Measurements from ENCODE around the gene CIITA. TPM values are rescaled to one million over a fixed set of nuclear protein-coding genes. Genes with fewer than 3 reads are reported as not detected.
"Not testable (repeated sequence)": the region's sequence is repeated elsewhere in the genome, so short reads cannot be mapped to it uniquely, and the experiment has no call there.

CIITA gene
- polyA plus RNA-seq, 2 donors, result 2.8 to 5.5 TPM

DNA sequence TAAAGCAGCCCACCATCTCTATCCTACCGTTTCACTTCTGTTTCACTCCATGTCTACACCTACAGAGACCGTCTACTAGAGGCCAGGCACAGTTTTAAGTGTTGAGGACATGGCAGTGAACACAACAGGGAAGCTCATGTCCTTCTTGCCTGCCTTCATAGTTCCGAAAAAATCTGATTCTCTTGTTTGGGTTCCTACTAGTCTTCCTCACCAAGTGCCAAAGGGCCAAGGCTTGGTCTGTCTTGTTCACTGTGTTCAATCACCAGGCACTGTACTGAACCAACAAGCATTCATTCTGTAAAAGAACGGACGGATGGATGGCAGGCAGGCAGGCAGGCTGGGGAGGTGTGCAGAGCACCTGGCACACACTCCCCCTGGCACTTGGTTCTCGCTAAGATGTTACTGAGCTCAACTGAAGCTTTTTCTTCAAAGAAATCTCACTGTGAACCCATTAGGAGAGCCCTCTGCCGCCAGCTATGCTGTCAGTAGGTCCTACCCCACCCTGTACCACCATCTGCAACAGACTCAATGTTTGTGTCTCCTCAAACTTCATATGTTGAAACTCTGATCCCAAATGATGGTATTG lies 62.7 kb downstream of the CIITA start:
- Histone ChIP-seq H3K27me3 (ENCODE audit: control insufficient read depth in 1 of 2, insufficient read depth in 2 of 2, low read length in 2 of 2) (no peaks in the 10 kb centered on the region), H3K4me3 (ENCODE audit: low read depth in 1 of 2, low read length in 2 of 2) (no peak overlapping the region), H3K4me1 (ENCODE audit: control insufficient read depth in 2 of 2, insufficient read depth in 2 of 2, low read length in 1 of 2) (peaks cover 12 to 40% of the 10 kb centered on the region in 2 donors), H3K36me3 (ENCODE audit: control insufficient read depth in 2 of 2, insufficient read depth in 2 of 2, low read length in 1 of 2) (peaks cover 0 to 3% of the 10 kb centered on the region in 2 donors), H3K9me3 (ENCODE audit: control insufficient read depth in 2 of 2, insufficient read depth in 1 of 2, low read depth in 1 of 2, low read length in 1 of 2) (no peaks in the 10 kb centered on the region), H3K27ac (ENCODE audit: low read depth in 2 of 2, low read length in 1 of 2) (peak overlapping the region in 1 of 2 donors; percentile 30)
- 67 to 79% methylated on average over 7 of the region's 7 CpGs for WGBS, 2 donors

DNA sequence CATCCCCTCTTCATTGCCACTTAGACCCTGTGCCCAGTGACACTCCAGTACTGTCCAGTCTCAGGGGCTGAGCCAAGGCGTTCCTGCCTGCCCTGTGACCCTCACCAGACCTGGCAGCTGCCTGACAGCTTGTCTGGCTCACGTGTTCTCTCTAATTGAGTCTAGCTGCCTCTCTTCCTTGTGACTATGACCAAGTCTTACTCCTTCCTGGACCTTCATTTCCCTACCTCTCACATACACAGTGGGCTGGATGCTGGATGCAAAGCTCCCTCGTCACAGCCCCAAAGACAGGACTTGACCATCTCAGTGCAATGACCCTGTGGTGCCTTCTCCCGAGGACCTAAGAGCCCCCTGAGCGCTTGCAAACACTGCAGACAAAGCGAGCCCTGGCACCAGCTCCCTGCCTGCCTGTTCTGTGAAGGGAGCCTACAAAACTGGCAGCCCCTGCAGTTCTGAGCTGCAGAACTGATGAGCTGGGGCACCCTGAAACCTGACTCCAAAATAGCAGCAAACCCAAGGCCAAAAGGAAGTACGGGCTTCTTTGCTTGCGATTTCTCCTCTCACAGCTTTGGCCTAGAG lies 63.6 kb downstream of the CIITA start:
- peaks cover 12 to 42% of the 10 kb centered on the region in 2 donors for H3K4me1 ChIP-seq (ENCODE audit: control insufficient read depth in 2 of 2, insufficient read depth in 2 of 2, low read length in 1 of 2)
- peak overlapping the region in 1 of 2 donors; percentile 47 for H3K27ac ChIP-seq (ENCODE audit: low read depth in 2 of 2, low read length in 1 of 2)
- H3K9me3 ChIP-seq (ENCODE audit: control insufficient read depth in 2 of 2, insufficient read depth in 1 of 2, low read depth in 1 of 2, low read length in 1 of 2), result no peaks in the 10 kb centered on the region
- peak overlapping the region; percentile 63 to 77 for H3K4me3 ChIP-seq (ENCODE audit: low read depth in 1 of 2, low read length in 2 of 2)
- no peaks in the 10 kb centered on the region for H3K27me3 ChIP-seq (ENCODE audit: control insufficient read depth in 1 of 2, insufficient read depth in 2 of 2, low read length in 2 of 2)
- 19% methylated on average over 8 of the region's 8 CpGs for WGBS, 2 donors
- peaks cover 0 to 3% of the 10 kb centered on the region in 2 donors for H3K36me3 ChIP-seq (ENCODE audit: control insufficient read depth in 2 of 2, insufficient read depth in 2 of 2, low read length in 1 of 2)

DNA sequence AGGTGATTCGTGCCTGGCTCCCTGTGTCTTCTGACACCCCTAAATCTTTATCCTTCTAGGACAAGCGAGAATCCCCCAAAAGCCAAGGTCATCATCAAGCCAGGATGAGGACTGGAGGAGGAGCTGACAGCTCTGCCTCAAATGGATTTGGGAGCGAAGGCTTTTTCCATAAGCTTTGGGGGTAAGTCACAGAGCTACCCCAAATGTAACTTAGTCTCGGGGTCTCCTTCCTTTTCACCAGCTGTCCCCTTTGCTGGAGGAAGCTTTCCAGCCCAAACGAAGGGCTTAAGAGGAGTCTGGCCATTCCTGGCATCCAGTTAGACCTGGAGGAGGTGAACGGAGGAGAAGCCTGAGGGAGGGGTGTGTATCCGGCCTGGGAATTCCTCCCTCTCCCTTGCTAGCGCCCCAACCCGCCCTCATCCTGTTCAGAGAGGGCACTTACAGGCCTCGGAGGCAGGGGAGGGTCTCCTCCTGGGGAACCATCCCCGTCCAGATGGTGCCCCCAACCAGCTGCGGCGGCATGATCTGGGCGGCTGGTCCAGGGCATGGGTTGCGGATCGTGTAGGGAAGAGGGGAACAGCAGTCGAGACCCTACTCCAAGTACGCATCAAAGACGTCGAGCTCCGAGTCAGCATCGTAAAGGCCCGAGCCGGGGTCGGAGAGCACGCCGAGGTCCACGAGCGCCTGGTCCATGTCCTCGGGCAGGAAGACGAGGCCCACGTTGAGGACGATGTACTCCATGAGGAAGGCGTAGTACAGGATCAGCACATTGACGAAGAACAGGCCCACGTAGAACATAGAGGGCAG lies 64.3 kb downstream of the CIITA start:
- Histone ChIP-seq H3K27ac (ENCODE audit: low read depth in 2 of 2, low read length in 1 of 2) (peak overlapping the region in 1 of 2 donors; percentile 47), H3K36me3 (ENCODE audit: control insufficient read depth in 2 of 2, insufficient read depth in 2 of 2, low read length in 1 of 2) (peaks cover 0 to 3% of the 10 kb centered on the region in 2 donors), H3K9me3 (ENCODE audit: control insufficient read depth in 2 of 2, insufficient read depth in 1 of 2, low read depth in 1 of 2, low read length in 1 of 2) (no peaks in the 10 kb centered on the region), H3K4me3 (ENCODE audit: low read depth in 1 of 2, low read length in 2 of 2) (peak overlapping the region; percentile 63 to 77), H3K4me1 (ENCODE audit: control insufficient read depth in 2 of 2, insufficient read depth in 2 of 2, low read length in 1 of 2) (peaks cover 12 to 45% of the 10 kb centered on the region in 2 donors), H3K27me3 (ENCODE audit: control insufficient read depth in 1 of 2, insufficient read depth in 2 of 2, low read length in 2 of 2) (no peaks in the 10 kb centered on the region)
- WGBS, 2 donors, result 3% methylated on average over 32 to 35 of the region's 36 CpGs

DNA sequence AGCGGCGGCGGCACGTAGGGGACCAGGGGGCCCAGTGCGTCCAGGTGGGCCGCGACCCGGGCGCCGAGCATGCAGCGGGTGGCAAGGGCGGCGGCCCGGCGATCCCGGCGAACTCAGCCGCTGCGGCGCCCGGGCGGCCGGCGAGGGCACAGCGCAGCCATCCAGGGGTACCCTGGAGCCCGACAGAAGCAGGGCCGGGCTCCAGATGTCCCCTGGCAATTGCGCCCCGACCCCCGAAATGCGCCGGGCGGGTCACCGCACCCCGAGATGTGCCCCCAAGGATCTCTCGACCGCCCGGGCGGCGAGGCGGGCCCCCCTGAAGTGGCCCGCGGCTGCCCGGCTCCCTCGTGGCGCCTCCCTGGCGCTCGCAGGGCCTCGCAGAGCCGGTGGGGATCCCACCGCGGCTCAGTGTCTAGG lies 64.9 kb downstream of the CIITA start:
- not testable (repeated sequence) for H3K9me3 ChIP-seq (ENCODE audit: control insufficient read depth in 2 of 2, insufficient read depth in 1 of 2, low read depth in 1 of 2, low read length in 1 of 2); H3K36me3 ChIP-seq (ENCODE audit: control insufficient read depth in 2 of 2, insufficient read depth in 2 of 2, low read length in 1 of 2); H3K27me3 ChIP-seq (ENCODE audit: control insufficient read depth in 1 of 2, insufficient read depth in 2 of 2, low read length in 2 of 2)
- 0 to 1% methylated on average over 30 to 52 of the region's 52 CpGs for WGBS, 2 donors
- peak overlapping the region; percentile 57 to 72 for H3K27ac ChIP-seq (ENCODE audit: low read depth in 2 of 2, low read length in 1 of 2)
- H3K4me1 ChIP-seq (ENCODE audit: control insufficient read depth in 2 of 2, insufficient read depth in 2 of 2, low read length in 1 of 2), result peaks cover 12 to 45% of the 10 kb centered on the region in 2 donors
- H3K4me3 ChIP-seq (ENCODE audit: low read depth in 1 of 2, low read length in 2 of 2), result peak overlapping the region; percentile 63 to 77

DNA sequence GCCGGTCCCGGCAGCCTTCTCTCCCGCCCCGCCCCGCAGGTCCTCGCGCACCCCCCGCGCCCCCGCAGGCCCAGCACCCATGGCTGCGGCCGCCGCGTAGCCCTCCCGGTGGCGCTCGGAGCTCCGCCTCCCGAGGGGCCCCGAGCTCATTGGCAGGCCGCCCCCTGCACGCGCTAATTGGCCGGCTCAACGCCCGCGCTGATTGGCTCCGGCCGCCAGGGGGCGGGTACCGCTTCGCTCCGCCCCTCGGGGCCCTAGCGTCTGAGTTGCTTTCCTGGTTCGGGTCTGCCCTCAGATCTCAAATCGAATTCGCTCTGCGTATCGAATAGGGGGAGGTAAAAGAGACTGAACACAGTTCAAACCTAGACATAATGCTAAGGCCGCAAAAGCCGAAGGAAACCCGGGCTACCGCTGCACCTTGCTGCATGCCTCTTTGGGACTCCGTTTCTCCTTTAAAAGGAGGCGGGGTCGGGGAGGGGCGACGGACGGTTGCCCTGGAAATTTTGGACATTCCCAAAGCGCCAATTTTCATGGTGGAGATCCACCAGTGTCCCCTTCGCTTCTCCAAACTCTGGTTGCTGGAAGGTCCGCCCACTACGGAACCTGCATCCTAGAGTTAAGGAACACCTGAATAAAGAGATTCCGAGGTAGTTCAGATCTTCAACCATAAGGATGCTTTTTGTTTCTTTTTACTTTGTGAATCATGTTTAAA lies 65.5 kb downstream of the CIITA start, which contains the start of gene DEXI:
Gene DEXI, minus strand, starts transcription at position 117 of the 712 bp plus-strand sequence. CDS start 463 bp downstream, outside the sequence.
- peak within 1 kb of the TSS; percentile 63 to 77 for H3K4me3 ChIP-seq (ENCODE audit: low read depth in 1 of 2, low read length in 2 of 2)
- H3K27ac ChIP-seq (ENCODE audit: low read depth in 2 of 2, low read length in 1 of 2), result peak within 1 kb of the TSS; percentile 72
- WGBS, 2 donors, result 4 to 6% methylated on average over 47 to 55 of the region's 55 CpGs
- H3K9me3 ChIP-seq (ENCODE audit: control insufficient read depth in 2 of 2, insufficient read depth in 1 of 2, low read depth in 1 of 2, low read length in 1 of 2), result no peaks in the 10 kb centered on the region
- peaks cover 15 to 42% of the 10 kb centered on the region in 2 donors for H3K4me1 ChIP-seq (ENCODE audit: control insufficient read depth in 2 of 2, insufficient read depth in 2 of 2, low read length in 1 of 2)
- H3K27me3 ChIP-seq (ENCODE audit: control insufficient read depth in 1 of 2, insufficient read depth in 2 of 2, low read length in 2 of 2), result no peaks in the 10 kb centered on the region
- peaks cover 0 to 3% of the 10 kb centered on the region in 2 donors for H3K36me3 ChIP-seq (ENCODE audit: control insufficient read depth in 2 of 2, insufficient read depth in 2 of 2, low read length in 1 of 2)

DNA sequence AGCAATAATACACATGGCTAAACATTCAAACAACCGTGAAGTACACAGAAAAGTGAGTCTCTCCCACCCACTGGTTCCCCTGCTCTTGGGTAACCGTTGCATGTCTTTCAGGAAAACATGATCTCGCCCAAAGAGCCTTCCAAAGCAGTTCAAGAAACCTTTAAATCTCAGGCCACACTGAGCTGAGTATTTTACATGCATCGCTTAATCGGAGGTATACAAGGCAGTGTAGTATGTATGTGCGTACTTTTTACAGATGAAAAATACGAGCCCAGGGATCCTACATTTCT lies 66.0 kb downstream of the CIITA start:
- Histone ChIP-seq H3K27me3 (ENCODE audit: control insufficient read depth in 1 of 2, insufficient read depth in 2 of 2, low read length in 2 of 2) (no peaks in the 10 kb centered on the region), H3K36me3 (ENCODE audit: control insufficient read depth in 2 of 2, insufficient read depth in 2 of 2, low read length in 1 of 2) (peaks cover 0 to 3% of the 10 kb centered on the region in 2 donors), H3K4me1 (ENCODE audit: control insufficient read depth in 2 of 2, insufficient read depth in 2 of 2, low read length in 1 of 2) (peaks cover 12 to 42% of the 10 kb centered on the region in 2 donors), H3K4me3 (ENCODE audit: low read depth in 1 of 2, low read length in 2 of 2) (no peak overlapping the region), H3K27ac (ENCODE audit: low read depth in 2 of 2, low read length in 1 of 2) (no peak overlapping the region), H3K9me3 (ENCODE audit: control insufficient read depth in 2 of 2, insufficient read depth in 1 of 2, low read depth in 1 of 2, low read length in 1 of 2) (no peaks in the 10 kb centered on the region)
- 82 to 87% methylated on average over 7 of the region's 7 CpGs for WGBS, 2 donors

DNA sequence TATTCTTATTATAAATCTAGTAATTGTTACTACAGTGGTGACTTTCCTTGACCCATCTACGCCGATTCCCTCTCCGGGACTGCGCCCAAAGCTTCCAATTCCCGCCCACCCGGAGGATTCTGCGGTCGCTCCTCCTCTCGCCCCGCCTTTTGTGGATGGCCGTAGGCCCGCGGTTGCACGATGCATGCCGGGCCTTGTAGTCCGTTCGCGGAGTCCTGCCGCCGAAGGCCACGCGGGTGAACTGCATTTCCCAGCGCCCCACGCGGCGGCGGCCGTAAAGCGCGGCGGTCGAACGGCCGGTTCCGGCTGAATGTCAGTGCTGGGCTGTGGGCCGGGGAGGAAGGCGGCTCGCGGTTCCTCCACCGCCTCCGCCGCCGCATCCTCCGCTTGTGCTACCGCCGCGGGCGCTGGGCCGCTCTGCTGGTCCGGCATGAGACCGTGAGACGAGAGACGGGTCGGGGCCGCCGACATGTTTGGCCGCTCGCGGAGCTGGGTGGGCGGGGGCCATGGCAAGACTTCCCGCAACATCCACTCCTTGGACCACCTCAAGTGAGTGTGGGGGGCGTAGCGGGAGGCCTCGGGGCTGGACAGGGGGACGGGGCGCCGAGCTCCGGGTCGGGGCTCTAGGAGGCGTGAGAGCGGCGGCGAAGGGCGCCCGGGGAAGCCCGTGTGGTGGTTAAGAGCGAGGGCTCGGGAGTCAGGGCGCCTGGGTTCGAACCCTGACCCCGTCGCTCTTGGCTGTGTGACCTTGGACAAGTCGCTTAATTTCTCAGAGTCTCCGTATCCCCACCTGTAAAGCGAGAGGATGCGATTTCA lies 67.5 kb downstream of the CIITA start, which contains the start of gene CLEC16A:
Gene CLEC16A, plus strand, starts transcription at position 316 of the 816 bp plus-strand sequence. Its CDS starts 154 bp downstream, at position 470.
- no peaks in the 10 kb centered on the region for H3K27me3 ChIP-seq (ENCODE audit: control insufficient read depth in 1 of 2, insufficient read depth in 2 of 2, low read length in 2 of 2)
- H3K36me3 ChIP-seq (ENCODE audit: control insufficient read depth in 2 of 2, insufficient read depth in 2 of 2, low read length in 1 of 2), result peaks cover 0 to 3% of the 10 kb centered on the region in 2 donors
- WGBS, 2 donors, result 1% methylated on average over 86 of the region's 86 CpGs
- peak within 1 kb of the TSS; percentile 82 to 95 for H3K4me3 ChIP-seq (ENCODE audit: low read depth in 1 of 2, low read length in 2 of 2)
- H3K9me3 ChIP-seq (ENCODE audit: control insufficient read depth in 2 of 2, insufficient read depth in 1 of 2, low read depth in 1 of 2, low read length in 1 of 2), result no peaks in the 10 kb centered on the region
- H3K27ac ChIP-seq (ENCODE audit: low read depth in 2 of 2, low read length in 1 of 2), result peak within 1 kb of the TSS; percentile 67 to 81
- peaks cover 12 to 36% of the 10 kb centered on the region in 2 donors for H3K4me1 ChIP-seq (ENCODE audit: control insufficient read depth in 2 of 2, insufficient read depth in 2 of 2, low read length in 1 of 2)

DNA sequence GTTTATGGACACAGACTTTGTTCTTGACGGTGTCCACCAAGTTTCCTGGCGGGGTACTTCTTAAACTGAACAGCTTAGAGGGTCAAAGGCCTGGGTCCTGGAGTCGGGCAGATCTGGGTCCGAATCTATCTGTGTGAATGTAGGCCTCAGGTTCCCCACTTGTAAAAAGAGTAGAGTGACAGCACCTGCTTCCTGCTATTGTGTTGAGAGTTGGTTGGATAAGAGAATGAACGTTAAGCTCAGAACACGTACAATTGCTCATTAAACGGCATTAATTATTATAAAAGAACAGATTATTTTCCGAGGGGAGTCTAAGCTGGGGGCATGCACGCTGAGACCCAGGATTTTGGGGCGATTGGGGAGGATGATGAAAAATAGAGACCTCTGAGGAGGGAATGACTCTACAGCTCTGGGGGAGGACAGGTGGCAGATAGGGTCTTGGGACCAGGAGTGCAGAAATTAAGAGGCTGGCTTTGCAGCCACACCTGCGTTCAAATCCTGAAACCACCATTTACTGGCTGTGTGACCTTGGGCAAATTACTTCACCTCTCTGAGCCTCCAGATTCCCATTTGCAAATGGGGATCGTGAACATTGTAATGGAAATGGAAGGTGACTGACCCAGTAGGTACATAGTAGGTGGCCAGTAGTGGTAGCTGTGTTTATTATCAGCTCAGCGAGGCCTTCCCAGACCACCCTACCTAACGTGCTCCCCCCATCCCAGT lies 68.2 kb downstream of the CIITA start:
- peak overlapping the region; percentile 82 to 95 for H3K4me3 ChIP-seq (ENCODE audit: low read depth in 1 of 2, low read length in 2 of 2)
- WGBS, 2 donors, result 30 to 32% methylated on average over 14 of the region's 14 CpGs
- no peaks in the 10 kb centered on the region for H3K9me3 ChIP-seq (ENCODE audit: control insufficient read depth in 2 of 2, insufficient read depth in 1 of 2, low read depth in 1 of 2, low read length in 1 of 2)
- H3K36me3 ChIP-seq (ENCODE audit: control insufficient read depth in 2 of 2, insufficient read depth in 2 of 2, low read length in 1 of 2), result peaks cover 0 to 1% of the 10 kb centered on the region in 2 donors
- no peak overlapping the region for H3K27ac ChIP-seq (ENCODE audit: low read depth in 2 of 2, low read length in 1 of 2)
- H3K27me3 ChIP-seq (ENCODE audit: control insufficient read depth in 1 of 2, insufficient read depth in 2 of 2, low read length in 2 of 2), result no peaks in the 10 kb centered on the region
- peaks cover 11 to 34% of the 10 kb centered on the region in 2 donors for H3K4me1 ChIP-seq (ENCODE audit: control insufficient read depth in 2 of 2, insufficient read depth in 2 of 2, low read length in 1 of 2)
